H9 (cell line): ENCODE results near the gene TBL1X. TPM values are rescaled to one million over a fixed set of nuclear protein-coding genes. Genes with fewer than 3 reads are reported as not detected.

ENCODE experiments used
- DNase-seq: peaks from one replicate; pipeline ENCODE4 v3.0.0-alpha.2; 2017
- H2AFZ ChIP-seq: one replicate; pipeline ENCODE4 v1.6.1; 2013; ENCODE audit warnings: mild to moderate bottlenecking, low read length, control low read depth, moderate library complexity
- H2AK5ac ChIP-seq: 2 replicates; pipeline ENCODE4 v1.6.1; 2013; ENCODE audit warnings: low read length, control low read depth, mixed read lengths; ENCODE audit not compliant: insufficient read length
- H2BK120ac ChIP-seq: one replicate; pipeline ENCODE4 v1.6.1; 2013; ENCODE audit warnings: low read depth, mild to moderate bottlenecking, low read length, control low read depth, inconsistent platforms; ENCODE audit not compliant: poor library complexity, severe bottlenecking
- H2BK12ac ChIP-seq: 2 replicates; pipeline ENCODE4 v1.6.1; 2013; ENCODE audit warnings: low read length, control low read depth, mixed read lengths, low read depth; ENCODE audit not compliant: insufficient read length
- H2BK15ac ChIP-seq: 2 replicates; pipeline ENCODE4 v1.6.1; 2013; ENCODE audit warnings: low read depth, low read length, control low read depth
- H2BK20ac ChIP-seq: one replicate; pipeline ENCODE4 v1.6.1; 2013; ENCODE audit warnings: low read depth, mild to moderate bottlenecking, low read length, control low read depth, inconsistent platforms; ENCODE audit not compliant: poor library complexity, severe bottlenecking
- H2BK5ac ChIP-seq: 2 replicates; pipeline ENCODE4 v1.6.1; 2013; ENCODE audit warnings: low read length, control low read depth, mixed read lengths; ENCODE audit not compliant: insufficient read length
- H3K14ac ChIP-seq: 2 replicates; pipeline ENCODE4 v1.6.1; 2013; ENCODE audit warnings: low read length, control low read depth; ENCODE audit not compliant: insufficient read depth
- H3K18ac ChIP-seq: 2 replicates; pipeline ENCODE4 v1.6.1; 2013; ENCODE audit warnings: low read depth, mild to moderate bottlenecking, mixed read lengths, low read length, control low read depth; ENCODE audit not compliant: insufficient read length
- H3K23ac ChIP-seq: 2 replicates; pipeline ENCODE4 v1.6.1; 2013; ENCODE audit warnings: low read length, control low read depth, mixed read lengths, low read depth; ENCODE audit not compliant: insufficient read length
- H3K23me2 ChIP-seq: 2 replicates; pipeline ENCODE4 v1.6.1; 2013; ENCODE audit warnings: low read depth, mild to moderate bottlenecking, mixed read lengths, low read length, control low read depth; ENCODE audit not compliant: insufficient read length, poor library complexity, severe bottlenecking
- H3K27ac ChIP-seq: 2 replicates; pipeline ENCODE4 v1.5.1; 2013; ENCODE audit warnings: low read length, control low read depth, mixed read lengths, low read depth; ENCODE audit not compliant: insufficient read length
- H3K27me3 ChIP-seq: 2 replicates; pipeline ENCODE4 v1.6.1; 2013; ENCODE audit warnings: low read length, control low read depth, inconsistent platforms; ENCODE audit not compliant: insufficient read depth
- H3K4ac ChIP-seq: 2 replicates; pipeline ENCODE4 v1.6.1; 2013; ENCODE audit warnings: low read depth, mild to moderate bottlenecking, control low read depth, inconsistent platforms, low read length, moderate library complexity
- H3K4me1 ChIP-seq: 2 replicates; pipeline ENCODE4 v1.6.1; 2013; ENCODE audit warnings: low read length, control low read depth, inconsistent platforms; ENCODE audit not compliant: insufficient read depth
- H3K4me2 ChIP-seq: 2 replicates; pipeline ENCODE4 v1.6.1; 2013; ENCODE audit warnings: low read length, control low read depth, mixed read lengths; ENCODE audit not compliant: insufficient read length, insufficient read depth
- H3K56ac ChIP-seq: 2 replicates; pipeline ENCODE4 v1.6.1; 2013; ENCODE audit warnings: low read depth, mild to moderate bottlenecking, mixed read lengths, low read length, control low read depth; ENCODE audit not compliant: insufficient read length
- H3K79me1 ChIP-seq: 2 replicates; pipeline ENCODE4 v1.6.1; 2013; ENCODE audit warnings: low read depth, mild to moderate bottlenecking, moderate library complexity, low read length, control low read depth, inconsistent platforms; ENCODE audit not compliant: insufficient read depth, poor library complexity, severe bottlenecking
- H3K79me2 ChIP-seq: 2 replicates; pipeline ENCODE4 v1.6.1; 2013; ENCODE audit warnings: low read length, control low read depth, inconsistent platforms; ENCODE audit not compliant: insufficient read depth
- H3K9ac ChIP-seq: 2 replicates; pipeline ENCODE4 v1.6.1; 2013; ENCODE audit warnings: low read length, control low read depth, mixed read lengths; ENCODE audit not compliant: insufficient read length; ENCODE audit errors: extremely low read depth
- H3K9me3 ChIP-seq: one replicate; pipeline ENCODE4 v1.6.1; 2013; ENCODE audit warnings: low read depth, low read length, inconsistent platforms; ENCODE audit not compliant: control insufficient read depth
- H3T11ph ChIP-seq: one replicate; pipeline ENCODE4 v1.6.1; 2013; ENCODE audit warnings: mild to moderate bottlenecking, low read length, control low read depth, inconsistent platforms
- H4K20me1 ChIP-seq: one replicate; pipeline ENCODE4 v1.6.1; 2013; ENCODE audit not compliant: control insufficient read depth, insufficient read length, insufficient read depth
- H4K5ac ChIP-seq: 2 replicates; pipeline ENCODE4 v1.6.1; 2013; ENCODE audit warnings: low read depth, mild to moderate bottlenecking, mixed read lengths, low read length, control low read depth; ENCODE audit not compliant: insufficient read length
- H4K8ac ChIP-seq: replicated peaks from 2 replicates; pipeline ENCODE4 v1.6.1; 2013; ENCODE audit warnings: low read length, control low read depth, mixed read lengths, low read depth; ENCODE audit not compliant: insufficient read length
- H4K91ac ChIP-seq: 2 replicates; pipeline ENCODE4 v1.6.1; 2013; ENCODE audit warnings: low read depth, mild to moderate bottlenecking, moderate library complexity, mixed read lengths, low read length, control low read depth; ENCODE audit not compliant: insufficient read length
- H3K27ac Mint-ChIP-seq, 3 experiments: 2 replicates in 2 of 3; 3 replicates in 1 of 3; pipeline ENCODE4 v1.8.0; 2020 to 2021; ENCODE audit warnings: mixed read lengths in 3 of 3, mild to moderate bottlenecking in 1 of 3, moderate library complexity in 1 of 3
- H3K27me3 Mint-ChIP-seq: 2 replicates; pipeline ENCODE4 v1.8.0; 2021; ENCODE audit warnings: low read depth, mild to moderate bottlenecking, moderate library complexity, mixed read lengths
- H3K36me3 Mint-ChIP-seq, 3 experiments: 2 replicates in 2 of 3; 3 replicates in 1 of 3; pipeline ENCODE4 v1.8.0; 2020 to 2021; ENCODE audit warnings: low read depth in 3 of 3, mixed read lengths in 3 of 3; ENCODE audit not compliant: insufficient read depth in 1 of 3
- H3K4me1 Mint-ChIP-seq, 2 experiments: 2 replicates each; pipeline ENCODE4 v1.8.0; 2020; ENCODE audit warnings: mixed read lengths in 2 of 2
- H3K4me3 Mint-ChIP-seq, 2 experiments: 2 replicates in 1 of 2; 3 replicates in 1 of 2; pipeline ENCODE4 v1.8.0; 2020 to 2021; ENCODE audit warnings: mild to moderate bottlenecking in 2 of 2, mixed read lengths in 2 of 2, moderate library complexity in 1 of 2
- H3K9me3 Mint-ChIP-seq, 2 experiments: 2 replicates in 1 of 2; 3 replicates in 1 of 2; pipeline ENCODE4 v1.8.0; 2020; ENCODE audit warnings: mild to moderate bottlenecking in 2 of 2, mixed read lengths in 2 of 2, moderate library complexity in 1 of 2
- CTCF ChIP-seq: fragments of 200-600 bp; sonication (generic); conservative IDR thresholded peaks from 3 replicates; pipeline ENCODE4 v1.8.0; 2021; ENCODE audit warnings: antibody characterized with exemption, mild to moderate bottlenecking
- WGBS: extraction: QIAGEN DNeasy Blood & Tissue Kit; methylation state at CpG from one replicate; pipeline ENCODE4 v1.1.7; 2013; ENCODE audit warnings: missing lambda C conversion rate, low lambda C conversion rate, mixed read lengths; ENCODE audit not compliant: insufficient read length; ENCODE audit errors: extremely low coverage; 5-methylcytosine and 5-hydroxymethylcytosine counted together
- total RNA-seq: library from RNA; stranded (reverse); gene quantifications from 2 replicates; pipeline ENCODE4 v1.2.1, GENCODE V29; 2021

The TBL1X gene
- total RNA-seq, 1 experiment from 2014 or later: 24.1 TPM

GRCh38 chrX:9643807-9644206 lies 178.9 kb downstream of the TBL1X start:
- no peak overlapping the region for H3K18ac ChIP-seq
- H2BK12ac ChIP-seq: no peak overlapping the region
- H3K4me1 Mint-ChIP-seq: peaks cover 0 to 5% of the 10 kb centered on the region in 2 experiments; a peak in 1 of 4 replicates
- H3K27me3 Mint-ChIP-seq: no peaks in the 10 kb centered on the region
- H2BK20ac ChIP-seq: no peak overlapping the region
- H3K23me2 ChIP-seq: no peaks in the 10 kb centered on the region
- no peaks in the 10 kb centered on the region for H3K79me1 ChIP-seq
- no peak for TF ChIP-seq CTCF
- no peak overlapping the region for H2BK120ac ChIP-seq
- no peak overlapping the region for H3T11ph ChIP-seq
- no peaks in the 10 kb centered on the region for H3K79me2 ChIP-seq
- no peak overlapping the region for H3K9ac ChIP-seq
- peaks cover 0 to 56% of the 10 kb centered on the region in 2 experiments; a peak in 2 of 5 replicates for H3K9me3 Mint-ChIP-seq
- no peak overlapping the region for H3K4ac ChIP-seq
- H3K23ac ChIP-seq: no peak overlapping the region
- H3K4me1 ChIP-seq: no peaks in the 10 kb centered on the region
- H4K8ac ChIP-seq: no peak overlapping the region
- H4K20me1 ChIP-seq: peaks cover 2% of the 10 kb centered on the region
- no peak overlapping the region for H2AK5ac ChIP-seq
- no peak overlapping the region for H4K91ac ChIP-seq
- H3K27ac Mint-ChIP-seq: no peak overlapping the region
- no peaks in the 10 kb centered on the region for H3K27me3 ChIP-seq
- DNase-seq: no peak
- H3K9me3 ChIP-seq: no peaks in the 10 kb centered on the region
- H3K14ac ChIP-seq: no peak overlapping the region
- no peak overlapping the region for H3K4me3 Mint-ChIP-seq
- H2BK15ac ChIP-seq: no peak overlapping the region
- H2AFZ ChIP-seq: no peak overlapping the region
- H3K4me2 ChIP-seq: no peak overlapping the region
- WGBS: no CpG with 5 or more reads among the region's 4 CpGs
- no peak overlapping the region for H2BK5ac ChIP-seq
- peaks cover 0 to 1% (median 0%) of the 10 kb centered on the region in 3 experiments; a peak in 2 of 7 replicates for H3K36me3 Mint-ChIP-seq
- no peak overlapping the region for H3K27ac ChIP-seq
- no peak overlapping the region for H4K5ac ChIP-seq
- no peak overlapping the region for H3K56ac ChIP-seq
